Measurements from ENCODE around the gene GPC4.

DNA sequence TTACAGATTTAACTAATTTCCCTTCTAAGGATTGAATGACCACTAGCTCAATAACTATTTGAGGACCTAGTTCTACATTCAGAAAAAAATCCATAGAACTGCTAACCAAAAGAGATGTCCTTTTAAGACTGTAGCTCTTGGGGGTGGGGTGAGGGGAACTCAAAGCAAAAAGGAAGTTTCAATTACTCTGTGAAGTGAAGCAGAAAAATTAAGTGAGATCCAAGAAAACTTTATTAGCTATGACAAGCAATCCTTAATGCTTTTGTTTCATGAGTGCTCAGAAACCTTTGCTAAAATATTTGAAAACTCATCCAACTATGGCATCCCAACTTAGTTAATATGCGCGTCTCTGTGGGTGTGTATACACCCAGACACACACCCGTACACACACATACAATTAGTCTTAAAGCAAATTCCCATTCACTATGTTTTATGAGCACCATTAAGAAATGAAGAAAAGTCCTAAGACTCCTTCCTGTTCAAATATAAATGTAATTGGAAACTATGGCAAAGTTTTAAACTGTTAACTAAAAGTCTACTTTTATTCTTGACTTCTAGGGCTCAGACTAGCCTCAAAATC is 44.5 kb downstream of the GPC4 start:
- no peak for TF ChIP-seq POLR2A (IDR thresholded peaks at IDR 0.05; ENCODE audit: low read depth, low read length)
- TF ChIP-seq EZH2 (IDR thresholded peaks at IDR 0.05; ENCODE audit: borderline replicate concordance, low read depth, low read length, severe bottlenecking) = no peak
- TF ChIP-seq, protein P1, sequence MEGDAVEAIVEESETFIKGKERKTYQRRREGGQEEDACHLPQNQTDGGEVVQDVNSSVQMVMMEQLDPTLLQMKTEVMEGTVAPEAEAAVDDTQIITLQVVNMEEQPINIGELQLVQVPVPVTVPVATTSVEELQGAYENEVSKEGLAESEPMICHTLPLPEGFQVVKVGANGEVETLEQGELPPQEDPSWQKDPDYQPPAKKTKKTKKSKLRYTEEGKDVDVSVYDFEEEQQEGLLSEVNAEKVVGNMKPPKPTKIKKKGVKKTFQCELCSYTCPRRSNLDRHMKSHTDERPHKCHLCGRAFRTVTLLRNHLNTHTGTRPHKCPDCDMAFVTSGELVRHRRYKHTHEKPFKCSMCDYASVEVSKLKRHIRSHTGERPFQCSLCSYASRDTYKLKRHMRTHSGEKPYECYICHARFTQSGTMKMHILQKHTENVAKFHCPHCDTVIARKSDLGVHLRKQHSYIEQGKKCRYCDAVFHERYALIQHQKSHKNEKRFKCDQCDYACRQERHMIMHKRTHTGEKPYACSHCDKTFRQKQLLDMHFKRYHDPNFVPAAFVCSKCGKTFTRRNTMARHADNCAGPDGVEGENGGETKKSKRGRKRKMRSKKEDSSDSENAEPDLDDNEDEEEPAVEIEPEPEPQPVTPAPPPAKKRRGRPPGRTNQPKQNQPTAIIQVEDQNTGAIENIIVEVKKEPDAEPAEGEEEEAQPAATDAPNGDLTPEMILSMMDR (IDR thresholded peaks at IDR 0.05; ENCODE audit: extremely low read depth in 1 of 2, insufficient read depth in 1 of 2, low read depth in 1 of 2, low read length in 2 of 2) = no peak
- TF ChIP-seq GATA2 (IDR thresholded peaks at IDR 0.05; ENCODE audit: insufficient read depth, insufficient read length, low read depth, low read length) = no peak
- no peak for TF ChIP-seq POLR2AphosphoS5 (IDR thresholded peaks at IDR 0.05; ENCODE audit: insufficient read depth, low read depth, low read length)
- TF ChIP-seq, protein P2, sequence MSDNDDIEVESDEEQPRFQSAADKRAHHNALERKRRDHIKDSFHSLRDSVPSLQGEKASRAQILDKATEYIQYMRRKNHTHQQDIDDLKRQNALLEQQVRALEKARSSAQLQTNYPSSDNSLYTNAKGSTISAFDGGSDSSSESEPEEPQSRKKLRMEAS (IDR thresholded peaks at IDR 0.05; ENCODE audit: insufficient read depth, insufficient read length) = no peak
- TF ChIP-seq MYC (IDR thresholded peaks at IDR 0.05; ENCODE audit: low read depth, low read length) = no peak

All from endothelial cell of umbilical vein (primary cell).